22Rv1 (cell line): Measurements from ENCODE around the gene AOPEP.

ENCODE experiments used
- H3K27ac ChIP-seq: fragments of 450-650 bp; 2 replicates; pipeline ENCODE4 v1.5.1; 2017
- ZFX ChIP-seq: fragments of 450-650 bp; IDR thresholded peaks from 2 replicates; pipeline ENCODE4 v1.6.1; 2017; ENCODE audit warnings: antibody characterized with exemption, borderline replicate concordance
- TF ChIP-seq, protein P1 (sequence below): fragments of 450-650 bp; IDR thresholded peaks from 2 replicates; pipeline ENCODE4 v1.5.1; 2017; ENCODE audit warnings: mild to moderate bottlenecking

Gene AOPEP

DNA sequence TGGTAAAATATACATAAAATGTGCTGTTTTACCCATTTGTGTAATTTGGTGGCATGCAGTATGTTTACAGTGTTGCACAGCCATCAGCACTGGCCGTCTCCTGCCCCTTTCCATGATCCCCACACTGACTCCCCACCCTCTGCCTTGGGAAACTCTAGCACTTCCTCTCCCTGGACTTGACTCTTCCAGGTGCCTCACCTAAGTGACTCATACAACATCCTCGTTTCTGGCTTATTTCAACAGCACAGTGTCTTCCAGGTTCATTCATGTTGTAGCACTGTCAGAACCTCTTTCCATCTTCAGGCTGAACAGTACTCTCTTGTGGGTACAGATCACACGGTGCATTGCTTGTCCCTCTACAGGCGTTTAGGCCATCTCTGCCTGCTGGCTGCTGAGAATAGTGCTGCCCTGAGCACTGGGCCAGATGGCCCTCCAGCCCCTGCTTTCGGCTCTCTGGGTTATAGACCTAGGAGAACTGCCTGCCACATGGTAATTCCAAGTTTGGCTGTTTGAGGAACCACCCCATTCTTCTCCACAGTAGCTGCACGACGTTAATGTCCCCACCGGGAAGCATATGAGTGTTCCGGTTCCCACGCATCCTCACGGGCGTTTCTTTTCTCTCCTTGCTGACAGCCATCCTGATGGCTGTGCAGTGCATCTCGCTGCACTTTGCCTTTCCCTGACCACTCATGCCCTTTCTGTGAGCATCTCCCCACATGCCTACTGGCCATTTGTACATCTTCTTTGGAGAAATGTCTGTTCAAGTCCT lies 379.2 kb downstream of the AOPEP start:
- TF ChIP-seq ZFX = no peak
- TF ChIP-seq, protein P1, sequence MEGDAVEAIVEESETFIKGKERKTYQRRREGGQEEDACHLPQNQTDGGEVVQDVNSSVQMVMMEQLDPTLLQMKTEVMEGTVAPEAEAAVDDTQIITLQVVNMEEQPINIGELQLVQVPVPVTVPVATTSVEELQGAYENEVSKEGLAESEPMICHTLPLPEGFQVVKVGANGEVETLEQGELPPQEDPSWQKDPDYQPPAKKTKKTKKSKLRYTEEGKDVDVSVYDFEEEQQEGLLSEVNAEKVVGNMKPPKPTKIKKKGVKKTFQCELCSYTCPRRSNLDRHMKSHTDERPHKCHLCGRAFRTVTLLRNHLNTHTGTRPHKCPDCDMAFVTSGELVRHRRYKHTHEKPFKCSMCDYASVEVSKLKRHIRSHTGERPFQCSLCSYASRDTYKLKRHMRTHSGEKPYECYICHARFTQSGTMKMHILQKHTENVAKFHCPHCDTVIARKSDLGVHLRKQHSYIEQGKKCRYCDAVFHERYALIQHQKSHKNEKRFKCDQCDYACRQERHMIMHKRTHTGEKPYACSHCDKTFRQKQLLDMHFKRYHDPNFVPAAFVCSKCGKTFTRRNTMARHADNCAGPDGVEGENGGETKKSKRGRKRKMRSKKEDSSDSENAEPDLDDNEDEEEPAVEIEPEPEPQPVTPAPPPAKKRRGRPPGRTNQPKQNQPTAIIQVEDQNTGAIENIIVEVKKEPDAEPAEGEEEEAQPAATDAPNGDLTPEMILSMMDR = no peak
- H3K27ac ChIP-seq = no peak overlapping the region

DNA sequence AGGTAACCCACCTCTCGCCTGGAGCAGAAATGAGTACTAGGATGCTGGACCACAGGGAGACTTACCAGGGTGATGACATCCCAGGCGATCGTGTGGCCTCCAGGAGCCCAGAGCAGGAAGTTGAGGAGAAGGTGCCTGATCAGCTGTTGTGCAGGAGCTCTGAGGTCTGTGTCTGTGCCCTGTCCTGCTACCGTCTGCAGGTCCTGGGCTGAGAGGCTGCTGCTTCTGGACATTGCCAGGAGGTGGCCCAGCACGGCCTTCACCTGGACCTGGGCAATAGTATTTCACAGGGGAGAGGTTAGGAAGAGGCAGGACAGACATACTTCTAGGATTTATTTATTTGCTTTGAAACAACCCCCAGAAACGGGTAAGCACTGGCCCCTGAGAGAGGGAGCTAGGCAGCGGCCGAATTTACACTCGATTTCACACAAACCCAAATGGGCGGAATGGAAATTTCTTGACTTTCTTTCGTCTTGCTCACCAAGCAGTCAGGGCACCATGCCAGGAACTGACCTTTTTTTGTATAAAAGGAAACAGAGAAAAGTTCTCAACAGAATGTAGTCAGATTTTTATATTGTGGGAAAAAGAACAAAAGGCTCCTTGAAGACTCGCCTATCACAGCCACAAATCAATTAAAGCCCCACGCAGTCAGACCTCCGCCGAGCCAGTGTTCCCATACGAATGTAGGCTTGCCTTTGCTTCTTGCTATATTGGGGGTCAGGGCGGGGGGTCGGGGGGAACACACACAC lies 380.7 kb downstream of the AOPEP start:
- TF ChIP-seq, protein P1 = no peak
- no peak for TF ChIP-seq ZFX

DNA sequence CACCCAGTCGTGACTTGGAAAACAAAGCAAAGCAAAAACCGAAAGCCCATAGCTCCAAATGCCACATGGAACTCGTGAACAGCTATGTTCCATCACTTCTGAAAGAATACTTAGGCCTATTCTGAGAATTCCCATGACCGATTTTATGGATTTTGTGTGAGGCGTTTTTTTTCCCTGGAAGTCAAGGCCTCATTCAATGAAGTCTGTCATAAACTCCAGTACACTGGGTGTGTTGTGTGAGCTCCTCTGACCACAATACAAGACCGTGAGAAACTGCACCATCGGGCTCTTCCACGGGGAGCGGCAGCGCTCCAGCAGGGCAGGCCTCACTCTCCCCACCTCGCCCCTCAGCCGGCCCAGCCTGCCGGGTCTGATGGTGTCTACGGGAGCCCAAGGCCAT lies 381.5 kb downstream of the AOPEP start:
- H3K27ac ChIP-seq = no peak overlapping the region
- TF ChIP-seq, protein P1 = no peak
- TF ChIP-seq ZFX = no peak

More for the DNA sequence above, 380.7 kb downstream of the AOPEP start:
- no peak overlapping the region for H3K27ac ChIP-seq

DNA sequence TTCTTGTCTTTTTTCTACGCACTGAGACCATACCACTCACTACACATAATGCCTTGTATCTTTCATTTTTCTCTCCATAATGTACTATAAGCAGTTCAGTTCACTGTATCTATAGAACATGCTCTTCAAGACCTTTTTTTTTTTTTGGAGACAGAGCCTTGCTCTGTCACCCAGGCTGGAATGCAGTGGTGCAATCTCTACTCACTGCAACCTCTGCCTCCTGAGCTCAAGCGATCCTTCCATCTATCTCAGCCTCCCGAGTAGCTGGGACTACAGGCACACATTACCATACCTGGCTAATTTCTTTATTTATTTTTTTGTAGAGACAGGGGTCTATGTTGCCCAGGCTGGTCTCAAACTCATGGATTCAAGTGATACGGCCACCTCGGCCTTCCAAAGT lies 382.3 kb downstream of the AOPEP start:
- TF ChIP-seq, protein P1 = no peak
- peak overlapping the region; percentile 5; the same call in 1 of the 2 replicates for H3K27ac ChIP-seq

DNA sequence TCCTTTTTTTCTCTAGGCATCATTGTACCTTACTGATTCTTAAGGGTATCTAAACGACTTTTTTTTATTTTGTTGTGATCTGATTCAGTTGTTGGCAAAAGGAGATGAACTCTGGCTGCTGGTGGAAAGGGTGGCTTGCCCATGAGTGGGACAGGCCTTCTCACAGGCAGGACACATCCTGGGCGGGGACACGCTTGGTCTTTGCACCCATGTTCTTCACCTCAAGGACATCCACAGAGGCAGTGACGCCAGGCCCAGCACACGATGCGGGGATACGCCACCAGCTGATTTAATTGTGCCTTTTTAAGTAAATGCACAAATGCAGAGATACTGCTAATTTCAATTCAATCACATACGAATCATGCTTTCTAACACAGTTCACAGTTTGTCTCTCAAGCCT lies 383.0 kb downstream of the AOPEP start:
- TF ChIP-seq, protein P1 = no peak
- no peak for TF ChIP-seq ZFX

DNA sequence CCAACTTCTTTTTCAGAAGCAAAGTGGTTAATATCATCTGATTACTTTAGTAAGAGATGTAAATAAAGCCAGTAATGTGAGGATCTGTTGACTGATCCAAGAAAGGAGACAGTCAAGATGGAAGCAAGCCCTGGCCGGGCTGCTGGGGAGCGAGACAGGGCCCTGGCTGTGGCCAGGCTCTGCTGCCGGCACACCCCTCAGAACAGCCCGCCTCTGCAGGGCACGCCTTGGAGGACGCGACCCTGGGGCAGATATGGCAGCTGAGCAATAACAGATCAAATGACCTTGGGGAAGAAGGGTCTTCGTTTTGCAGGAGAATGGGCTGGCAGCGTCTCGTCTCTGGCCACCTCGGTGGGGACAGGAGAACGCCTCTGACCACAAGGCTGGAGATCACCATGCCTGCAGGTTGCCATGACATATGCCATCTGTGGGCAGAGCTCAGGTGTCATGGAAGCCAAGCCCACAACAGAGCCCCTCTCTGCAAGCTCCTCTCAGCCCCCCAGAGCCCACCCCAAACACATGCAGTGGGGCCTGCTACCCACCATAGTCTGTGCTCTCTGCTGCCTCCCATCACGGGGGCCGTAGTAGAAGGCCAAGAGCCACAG lies 384.5 kb downstream of the AOPEP start:
- TF ChIP-seq ZFX = no peak
- TF ChIP-seq, protein P1 = no peak
- H3K27ac ChIP-seq = no peak overlapping the region

More for the DNA sequence above, 383.0 kb downstream of the AOPEP start:
- H3K27ac ChIP-seq = no peak overlapping the region; the same call in 1 of the 2 replicates

DNA sequence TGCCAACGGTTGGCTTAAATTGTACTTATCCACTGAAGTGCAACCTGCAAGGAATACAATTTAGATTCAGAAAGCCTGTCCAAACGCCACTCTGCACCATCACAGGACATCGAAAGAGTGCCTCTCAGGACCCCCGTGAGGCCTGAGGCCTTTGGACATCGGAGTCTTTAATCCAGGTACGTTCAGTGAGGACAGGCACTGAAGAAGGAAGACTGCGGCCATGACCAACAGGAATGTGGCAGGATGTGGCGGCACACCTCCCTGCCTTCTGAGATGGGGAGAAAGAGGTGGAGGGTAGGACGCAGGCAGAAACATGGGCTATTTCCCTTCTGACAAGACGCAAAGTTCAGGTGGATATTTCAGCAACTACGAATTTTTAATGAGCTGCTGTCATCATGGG lies 385.2 kb downstream of the AOPEP start:
- TF ChIP-seq ZFX = no peak
- TF ChIP-seq, protein P1 = no peak
- no peak overlapping the region for H3K27ac ChIP-seq
